ENCODE measurements around the gene TBXAS1. TPM values are rescaled to one million over a fixed set of nuclear protein-coding genes. Genes with fewer than 3 reads are reported as not detected.

Gene TBXAS1
- total RNA-seq, 1 donor from 2014 or later = 3.5 TPM

DNA sequence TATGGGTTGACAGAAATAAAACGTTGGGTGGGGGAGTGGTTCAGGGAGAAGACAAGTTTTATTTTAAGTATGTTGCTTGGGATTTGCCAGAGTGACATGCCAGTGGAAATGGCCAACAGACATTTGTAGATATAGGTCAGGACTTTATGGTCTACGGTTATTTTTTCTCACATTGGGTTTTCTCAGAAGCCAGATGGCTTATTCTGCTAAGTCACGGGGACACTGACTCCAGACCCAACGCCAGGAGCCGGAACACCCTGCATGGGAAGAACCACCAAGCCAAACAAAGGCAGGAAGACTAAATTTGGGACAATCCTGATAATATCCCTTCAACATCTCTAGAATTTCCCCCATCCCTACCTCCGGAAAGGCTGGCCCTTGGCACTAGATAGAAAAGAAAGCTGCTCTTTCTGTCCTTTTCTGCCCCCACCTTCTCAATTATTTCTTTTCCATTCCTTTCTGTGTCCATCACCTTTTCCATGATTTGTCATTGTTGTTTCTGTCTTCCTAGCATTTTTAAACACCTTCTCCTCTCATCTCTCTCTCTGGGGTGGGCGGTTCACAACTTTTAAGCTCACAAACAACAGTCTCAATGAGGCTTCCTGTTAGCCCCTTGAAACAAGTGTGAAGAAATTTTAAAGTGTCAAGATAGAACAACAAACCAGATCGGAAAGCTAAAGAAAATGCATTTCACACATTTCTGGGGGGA lies 44.7 kb downstream of the TBXAS1 start:
- DNase-seq = no peak
- H3K27me3 Mint-ChIP-seq = peaks cover 2% of the 10 kb centered on the region
- intact Hi-C loops (cut with micrococcal nuclease) = no loop called here
- H3K27ac Mint-ChIP-seq = no peak overlapping the region
- no peaks in the 10 kb centered on the region for H3K36me3 Mint-ChIP-seq (ENCODE audit: low read depth)
- no peak overlapping the region for H3K4me3 Mint-ChIP-seq
- peaks cover 2% of the 10 kb centered on the region for H3K4me1 Mint-ChIP-seq
- H3K9me3 Mint-ChIP-seq = peaks cover 3% of the 10 kb centered on the region

DNA sequence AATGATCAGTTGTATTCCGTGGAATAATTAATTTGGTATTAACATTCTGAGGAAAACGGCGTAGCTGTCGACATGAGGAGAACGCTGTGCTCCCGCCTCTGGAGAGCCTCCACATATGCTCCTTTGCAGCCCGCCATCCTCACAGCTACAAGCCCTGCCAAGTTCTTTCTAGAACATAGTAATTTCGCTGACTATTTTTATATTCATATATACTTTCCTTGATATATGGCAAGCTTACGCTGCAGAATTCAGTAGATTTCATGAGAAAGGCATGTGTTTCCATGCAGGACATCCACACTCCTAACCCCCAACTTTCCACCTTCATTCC lies 45.2 kb downstream of the TBXAS1 start:
- Mint-ChIP-seq H3K27ac (no peak overlapping the region), H3K9me3 (peaks cover 3% of the 10 kb centered on the region), H3K4me1 (peaks cover 2% of the 10 kb centered on the region), H3K36me3 (ENCODE audit: low read depth) (no peaks in the 10 kb centered on the region), H3K4me3 (no peak overlapping the region), H3K27me3 (peaks cover 2% of the 10 kb centered on the region)
- intact Hi-C loops (cut with micrococcal nuclease) = no loop called here
- DNase-seq = no peak

GRCh38 chr7:139875821-139876241 lies 46.8 kb downstream of the TBXAS1 start:
- H3K9me3 Mint-ChIP-seq = peaks cover 5% of the 10 kb centered on the region
- H3K36me3 Mint-ChIP-seq (ENCODE audit: low read depth) = no peaks in the 10 kb centered on the region
- H3K4me1 Mint-ChIP-seq = peaks cover 2% of the 10 kb centered on the region
- H3K27me3 Mint-ChIP-seq = peaks cover 5% of the 10 kb centered on the region
- no peak overlapping the region for H3K27ac Mint-ChIP-seq
- no peak for DNase-seq
- H3K4me3 Mint-ChIP-seq = no peak overlapping the region
- intact Hi-C loops (cut with micrococcal nuclease) = no loop called here

DNA sequence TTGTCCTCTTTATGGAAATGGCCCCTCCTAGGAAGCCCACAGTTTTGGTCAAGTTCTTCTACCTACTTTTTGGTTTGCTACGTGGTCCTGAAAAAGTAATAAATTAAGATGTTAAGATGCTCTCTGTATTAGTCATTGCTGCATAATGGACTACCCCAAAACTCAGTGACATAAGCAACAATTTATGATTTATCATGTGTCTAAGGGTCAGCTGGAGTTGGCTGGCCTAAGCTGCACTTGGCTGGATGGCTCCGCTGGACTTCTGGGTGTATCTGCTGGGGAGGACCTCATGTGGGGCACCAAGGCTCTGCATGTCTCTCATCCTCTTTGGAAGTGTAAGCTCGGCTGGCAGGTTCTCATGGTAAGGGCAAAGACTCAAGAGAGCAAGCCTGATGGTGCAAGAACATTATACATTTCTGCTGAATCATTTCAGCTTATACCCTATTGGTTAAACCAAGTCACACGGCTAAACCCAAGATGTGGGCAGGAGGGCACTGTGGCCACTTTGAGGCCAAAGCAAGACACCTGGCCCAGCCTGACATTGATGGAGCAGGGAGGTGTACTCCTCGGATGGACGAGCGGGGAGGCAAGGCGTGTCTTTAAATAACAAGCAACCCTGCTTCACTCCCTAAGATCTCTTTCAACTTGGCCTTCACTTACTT lies 47.7 kb downstream of the TBXAS1 start:
- Mint-ChIP-seq H3K27ac (no peak overlapping the region), H3K9me3 (peaks cover 5% of the 10 kb centered on the region), H3K36me3 (ENCODE audit: low read depth) (no peaks in the 10 kb centered on the region), H3K4me3 (no peak overlapping the region), H3K4me1 (peaks cover 2% of the 10 kb centered on the region), H3K27me3 (peaks cover 7% of the 10 kb centered on the region)
- intact Hi-C loops (cut with micrococcal nuclease) = no loop called here
- DNase-seq = no peak

DNA sequence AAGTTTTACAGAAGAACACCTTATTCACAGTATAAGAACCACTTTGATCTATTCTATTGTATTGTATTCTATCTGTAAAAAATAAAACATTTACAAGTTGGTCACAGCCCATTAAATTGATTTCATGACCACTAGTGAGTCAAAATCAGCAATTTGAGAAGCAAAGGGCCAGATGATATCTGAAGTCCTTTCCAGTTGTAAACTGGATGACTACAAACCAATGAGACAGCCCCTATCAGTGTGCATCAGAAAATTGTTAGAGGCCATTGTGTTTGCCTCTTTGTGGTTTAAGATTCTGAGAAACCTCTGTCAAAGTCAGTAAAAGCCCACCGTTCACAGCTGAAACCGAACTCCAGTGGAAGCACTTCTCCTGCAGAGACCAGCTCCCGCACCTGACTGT lies 54.8 kb downstream of the TBXAS1 start:
- Mint-ChIP-seq H3K27ac (no peak overlapping the region), H3K4me1 (peaks cover 3% of the 10 kb centered on the region), H3K4me3 (no peak overlapping the region), H3K36me3 (ENCODE audit: low read depth) (no peaks in the 10 kb centered on the region), H3K9me3 (peaks cover 17% of the 10 kb centered on the region), H3K27me3 (peaks cover 11% of the 10 kb centered on the region)
- intact Hi-C loops (cut with micrococcal nuclease) = no loop called here
- DNase-seq = no peak

- no peak overlapping the region for H3K4me3 Mint-ChIP-seq
- no peak overlapping the region for H3K27ac Mint-ChIP-seq
- H3K9me3 Mint-ChIP-seq = peaks cover 17% of the 10 kb centered on the region
- peaks cover 3% of the 10 kb centered on the region for H3K4me1 Mint-ChIP-seq
- DNase-seq = no peak
- intact Hi-C loops (cut with micrococcal nuclease) = no loop called here
- H3K27me3 Mint-ChIP-seq = peaks cover 11% of the 10 kb centered on the region
- no peaks in the 10 kb centered on the region for H3K36me3 Mint-ChIP-seq (ENCODE audit: low read depth)
Measured at GRCh38 chr7:139884441-139884840, 55.4 kb downstream of the TBXAS1 start.

DNA sequence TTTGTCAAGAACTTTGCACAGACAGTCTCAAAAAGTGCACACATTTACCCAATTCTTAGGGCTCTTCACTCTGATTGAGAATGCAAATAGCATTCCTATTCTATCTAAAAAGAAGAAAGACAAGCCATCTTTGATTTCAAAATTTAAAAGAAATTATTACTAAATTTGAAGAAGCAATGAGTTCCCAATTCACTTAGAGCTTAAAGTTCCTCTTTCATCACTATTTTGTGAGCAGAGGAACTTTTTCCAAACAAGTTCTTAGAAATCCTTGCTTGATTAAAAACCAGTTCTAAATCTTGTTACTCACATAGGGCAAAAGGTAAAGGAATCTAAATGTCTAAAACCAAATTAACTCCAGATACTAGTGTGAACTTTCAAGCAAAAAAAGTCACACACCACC lies 56.4 kb downstream of the TBXAS1 start:
- intact Hi-C loops (cut with micrococcal nuclease) = no loop called here
- peaks cover 12% of the 10 kb centered on the region for H3K9me3 Mint-ChIP-seq
- peaks cover 6% of the 10 kb centered on the region for H3K27me3 Mint-ChIP-seq
- no peaks in the 10 kb centered on the region for H3K36me3 Mint-ChIP-seq (ENCODE audit: low read depth)
- no peak overlapping the region for H3K27ac Mint-ChIP-seq
- no peak for DNase-seq
- no peak overlapping the region for H3K4me3 Mint-ChIP-seq
- H3K4me1 Mint-ChIP-seq = peaks cover 3% of the 10 kb centered on the region

- no peaks in the 10 kb centered on the region for H3K36me3 Mint-ChIP-seq (ENCODE audit: low read depth)
- no peak overlapping the region for H3K27ac Mint-ChIP-seq
- peaks cover 6% of the 10 kb centered on the region for H3K27me3 Mint-ChIP-seq
- peaks cover 12% of the 10 kb centered on the region for H3K9me3 Mint-ChIP-seq
- DNase-seq = no peak
- H3K4me1 Mint-ChIP-seq = peaks cover 3% of the 10 kb centered on the region
- intact Hi-C loops (cut with micrococcal nuclease) = no loop called here
- no peak overlapping the region for H3K4me3 Mint-ChIP-seq
Measured at GRCh38 chr7:139886206-139886605, 57.1 kb downstream of the TBXAS1 start.

DNA sequence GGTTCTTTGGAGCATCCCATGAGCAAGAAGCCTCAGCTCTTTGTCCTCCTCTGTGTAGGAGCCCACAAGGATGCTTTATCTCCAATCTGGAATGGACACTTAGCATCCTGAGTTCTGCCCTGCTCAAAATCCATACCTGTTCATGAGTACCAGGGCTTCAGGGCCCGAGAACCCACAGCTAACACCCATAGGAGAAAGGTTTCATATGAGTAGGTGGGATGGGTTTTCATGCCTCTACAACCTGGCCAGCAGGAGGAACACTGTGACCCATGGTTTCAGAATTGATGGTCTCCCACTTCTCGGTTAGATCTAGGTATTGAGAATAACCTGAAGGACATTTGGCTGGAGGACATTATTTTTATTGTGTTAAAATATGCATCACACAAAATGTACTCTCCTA lies 57.8 kb downstream of the TBXAS1 start:
- DNase-seq = no peak
- H3K4me3 Mint-ChIP-seq = no peak overlapping the region
- H3K36me3 Mint-ChIP-seq (ENCODE audit: low read depth) = no peaks in the 10 kb centered on the region
- H3K9me3 Mint-ChIP-seq = peaks cover 12% of the 10 kb centered on the region
- peaks cover 3% of the 10 kb centered on the region for H3K27me3 Mint-ChIP-seq
- H3K27ac Mint-ChIP-seq = no peak overlapping the region
- H3K4me1 Mint-ChIP-seq = peaks cover 3% of the 10 kb centered on the region
- intact Hi-C loops (cut with micrococcal nuclease) = no loop called here

GRCh38 chr7:139887992-139888481 lies 59.0 kb downstream of the TBXAS1 start:
- Mint-ChIP-seq H3K27ac (no peak overlapping the region), H3K4me3 (no peak overlapping the region), H3K9me3 (peaks cover 12% of the 10 kb centered on the region), H3K36me3 (ENCODE audit: low read depth) (no peaks in the 10 kb centered on the region), H3K27me3 (no peaks in the 10 kb centered on the region), H3K4me1 (peaks cover 3% of the 10 kb centered on the region)
- DNase-seq = no peak
- intact Hi-C loops (cut with micrococcal nuclease) = no loop called here

DNA sequence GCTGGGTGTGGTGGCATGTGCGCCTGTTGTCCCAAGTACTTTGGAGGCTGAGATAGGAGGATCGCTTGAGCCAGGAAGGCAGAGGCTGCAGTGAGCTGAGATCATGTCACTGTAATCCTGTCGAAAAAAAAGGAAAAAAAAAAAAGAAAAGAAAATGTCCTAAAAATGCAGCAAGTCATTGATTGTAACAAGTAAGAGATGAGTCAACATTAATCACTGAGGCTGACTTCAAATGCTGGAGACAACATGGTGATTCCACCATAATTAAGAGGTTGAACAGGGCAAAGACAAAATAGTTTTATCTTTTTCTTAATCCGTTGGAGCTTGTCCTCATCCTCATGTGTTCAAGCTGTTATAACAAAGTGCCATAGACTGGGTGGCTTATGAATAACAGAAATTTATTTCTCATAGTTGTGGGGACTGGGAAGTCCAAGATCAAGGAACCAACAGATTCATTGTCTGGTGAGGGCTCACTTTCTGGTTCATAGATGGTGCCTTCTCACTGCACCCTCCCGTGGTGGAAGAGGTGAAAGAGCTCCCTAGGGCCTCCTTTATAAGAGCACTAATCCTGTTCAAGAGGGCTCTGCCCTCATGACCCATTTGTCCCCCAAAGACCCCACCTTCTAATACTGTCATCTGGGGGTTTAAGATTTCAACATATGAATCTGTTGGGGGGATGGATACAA lies 60.3 kb downstream of the TBXAS1 start:
- Mint-ChIP-seq H3K4me1 (peaks cover 3% of the 10 kb centered on the region), H3K27ac (peak overlapping the region; percentile 38), H3K4me3 (no peak overlapping the region)

DNA sequence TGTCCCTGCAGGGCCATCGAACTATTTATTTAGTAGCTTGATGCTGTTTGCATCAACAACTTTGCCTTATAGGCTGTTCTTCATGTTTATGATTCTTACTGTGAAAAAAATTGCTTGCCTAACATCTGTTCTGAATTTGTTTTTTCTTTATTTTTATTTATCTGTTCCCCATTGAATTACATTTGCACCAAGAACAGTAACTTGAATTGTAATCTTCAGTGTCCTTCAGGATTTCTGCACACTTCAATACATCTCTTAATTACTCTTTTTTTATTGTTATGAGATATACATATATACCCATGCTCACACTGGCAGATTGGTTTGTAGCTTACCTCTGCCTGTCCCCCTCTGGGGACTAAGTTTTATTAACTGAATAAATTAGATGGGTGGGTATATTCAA lies 64.4 kb downstream of the TBXAS1 start:
- no peak overlapping the region for H3K27ac Mint-ChIP-seq
- intact Hi-C loops (cut with micrococcal nuclease) = no loop called here
- H3K9me3 Mint-ChIP-seq = peaks cover 1% of the 10 kb centered on the region
- DNase-seq = no peak
- H3K4me1 Mint-ChIP-seq = no peaks in the 10 kb centered on the region
- no peak overlapping the region for H3K4me3 Mint-ChIP-seq
- H3K36me3 Mint-ChIP-seq (ENCODE audit: low read depth) = no peaks in the 10 kb centered on the region
- peaks cover 5% of the 10 kb centered on the region for H3K27me3 Mint-ChIP-seq

More for the DNA sequence above, 60.3 kb downstream of the TBXAS1 start:
- intact Hi-C loops (cut with micrococcal nuclease) = no loop called here
- DNase-seq = no peak
- Mint-ChIP-seq H3K9me3 (peaks cover 12% of the 10 kb centered on the region), H3K36me3 (ENCODE audit: low read depth) (no peaks in the 10 kb centered on the region), H3K27me3 (no peaks in the 10 kb centered on the region)

DNA sequence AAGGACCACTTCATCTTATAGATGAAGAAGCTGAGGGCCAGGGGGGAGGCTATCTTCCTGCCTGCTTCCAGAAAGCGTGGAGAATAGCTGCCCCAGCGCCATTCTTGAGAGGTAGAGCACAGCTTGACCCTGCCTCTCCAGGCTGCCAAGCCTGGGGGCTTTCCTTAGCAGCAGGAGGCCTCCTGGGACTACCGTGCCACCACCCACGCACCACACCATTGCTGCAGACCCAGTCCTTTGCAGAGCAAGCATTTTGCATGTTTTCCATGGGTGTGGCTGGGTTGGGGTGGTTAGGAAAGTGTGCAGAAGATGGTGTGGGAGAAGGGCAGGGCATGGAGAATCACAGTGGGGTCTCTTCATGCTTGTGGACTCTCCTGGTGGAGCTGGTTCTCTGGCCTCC lies 64.9 kb downstream of the TBXAS1 start:
- Mint-ChIP-seq H3K9me3 (no peaks in the 10 kb centered on the region), H3K27ac (no peak overlapping the region), H3K27me3 (peaks cover 5% of the 10 kb centered on the region), H3K4me3 (no peak overlapping the region), H3K4me1 (no peaks in the 10 kb centered on the region), H3K36me3 (ENCODE audit: low read depth) (no peaks in the 10 kb centered on the region)
- DNase-seq = no peak
- intact Hi-C loops (cut with micrococcal nuclease) = no loop called here

DNA sequence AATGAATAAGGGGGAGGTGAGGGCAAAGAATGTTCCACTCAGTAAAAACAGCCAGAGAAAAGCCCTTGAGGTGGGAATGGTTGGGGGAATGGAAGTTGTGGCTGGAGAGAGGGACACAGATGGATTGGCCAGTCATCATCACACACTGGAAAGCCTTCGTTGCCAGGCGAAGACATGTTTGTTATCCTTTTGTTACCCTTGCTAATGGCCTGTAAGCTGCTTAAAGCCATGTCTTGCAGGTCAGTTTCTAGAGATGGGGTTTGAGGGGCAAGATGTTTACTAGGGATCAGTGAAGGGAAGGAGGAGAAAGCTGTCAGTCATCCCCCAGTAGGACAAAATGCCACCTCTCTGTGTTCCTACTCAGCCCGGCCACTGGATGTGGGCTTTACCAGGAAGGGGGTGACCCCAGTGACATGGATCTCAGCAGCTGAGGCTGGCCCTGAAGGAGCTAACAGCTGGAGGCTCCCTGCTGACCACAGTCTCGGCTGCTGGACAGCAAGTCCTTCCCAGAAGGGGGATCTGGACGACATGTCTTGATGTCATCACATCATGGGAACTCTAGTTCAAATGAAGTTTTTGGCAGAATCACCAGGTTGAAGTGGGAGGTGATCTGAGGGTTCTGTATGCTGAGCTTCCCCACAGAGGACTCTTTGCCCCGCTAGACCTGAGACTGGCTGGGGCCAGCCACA lies 66.2 kb downstream of the TBXAS1 start:
- Mint-ChIP-seq H3K27ac (no peak overlapping the region), H3K4me3 (no peak overlapping the region), H3K4me1 (no peaks in the 10 kb centered on the region), H3K36me3 (ENCODE audit: low read depth) (no peaks in the 10 kb centered on the region), H3K27me3 (peaks cover 5% of the 10 kb centered on the region), H3K9me3 (no peaks in the 10 kb centered on the region)
- DNase-seq = no peak
- intact Hi-C loops (cut with micrococcal nuclease) = no loop called here

Data from activated CD4-positive, alpha-beta T cell treated with anti-CD3 and anti-CD28 coated beads, Interleukin-2, amount 10 ng/mL, durations not matched to agents 24 days and 14 days (primary cell).